D721Med (cell line): ENCODE measurements around the gene NDUFS8.

Source experiments
- DNase-seq: peaks from one replicate; pipeline ENCODE4 v3.0.0; 2011; ENCODE audit warnings: low spot score; ENCODE audit not compliant: insufficient read length
- FAIRE-seq: peaks from 2 replicates; lab custom pipeline; 2011; peaks lifted over from hg19 to GRCh38; lab: Jason Lieb, UNC
- CTCF ChIP-seq: IDR thresholded peaks from 2 replicates; pipeline ENCODE4 v1.5.1; 2012; ENCODE audit warnings: mild to moderate bottlenecking, control low read depth; ENCODE audit not compliant: insufficient read depth; ENCODE audit errors: missing control alignments

The NDUFS8 gene

GRCh38 chr11:68074584-68075352 lies 44.3 kb downstream of the NDUFS8 start:
- TF ChIP-seq CTCF: no peak
- FAIRE-seq: no peak

GRCh38 chr11:68076371-68077042 lies 46.0 kb downstream of the NDUFS8 start:
- FAIRE-seq (no peak), DNase-seq (no peak)
- peak; percentile 33 for TF ChIP-seq CTCF

More at GRCh38 chr11:68074584-68075352, 44.3 kb downstream of the NDUFS8 start:
- no peak for DNase-seq

- no peak for DNase-seq
- no peak for TF ChIP-seq CTCF
Measured at GRCh38 chr11:68077617-68078582, 47.4 kb downstream of the NDUFS8 start.

GRCh38 chr11:68080860-68081259 lies 50.4 kb downstream of the NDUFS8 start:
- FAIRE-seq (no peak), DNase-seq (no peak)
- TF ChIP-seq CTCF: no peak

More at GRCh38 chr11:68077617-68078582, 47.4 kb downstream of the NDUFS8 start:
- no peak for FAIRE-seq

GRCh38 chr11:68081691-68082090 lies 51.2 kb downstream of the NDUFS8 start:
- FAIRE-seq: no peak
- DNase-seq: no peak
- no peak for TF ChIP-seq CTCF

- DNase-seq (no peak), FAIRE-seq (no peak)
- TF ChIP-seq CTCF: no peak
Measured at GRCh38 chr11:68082481-68082880, 52.0 kb downstream of the NDUFS8 start.
